ENCODE results near the gene HACE1. TPM values are rescaled to one million over a fixed set of nuclear protein-coding genes. Genes with fewer than 3 reads are reported as not detected.
"Not testable (repeated sequence)": the region's sequence is repeated elsewhere in the genome, so short reads cannot be mapped to it uniquely, and the experiment has no call there.

Gene HACE1
- total and polyA plus RNA-seq, 2 donors: 11.4 to 39.8 TPM

DNA sequence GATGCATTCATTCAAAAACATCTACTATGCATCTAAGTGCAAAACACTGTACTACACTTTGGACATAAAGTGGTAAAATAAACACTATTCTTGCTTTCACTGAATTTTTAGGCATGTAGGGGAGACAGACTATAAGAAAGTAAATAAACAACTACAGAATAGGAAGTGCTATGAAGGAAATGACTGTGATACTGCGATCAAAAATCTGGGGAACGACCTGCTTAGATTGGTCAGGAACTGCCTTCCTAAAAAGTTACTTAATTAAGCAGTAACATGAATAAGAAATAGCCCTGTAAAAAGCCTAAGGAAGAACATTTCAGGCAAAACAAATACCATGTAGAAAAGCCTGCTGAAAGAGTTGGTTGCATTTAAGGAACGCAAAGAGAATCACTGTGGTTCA, 50.6 kb downstream of the HACE1 start:
- Histone ChIP-seq H3K36me3 (ENCODE audit: insufficient read depth) (no peaks in the 10 kb centered on the region), H3K4me1 (ENCODE audit: insufficient read depth) (no peaks in the 10 kb centered on the region), H3K27ac (ENCODE audit: low read depth) (no peak overlapping the region), H3K4me3 (ENCODE audit: low read depth, low read length) (no peak overlapping the region)
- no peak for DNase-seq (ENCODE audit: extremely low spot score)
- 90% methylated on average over 3 of the region's 3 CpGs for WGBS

DNA sequence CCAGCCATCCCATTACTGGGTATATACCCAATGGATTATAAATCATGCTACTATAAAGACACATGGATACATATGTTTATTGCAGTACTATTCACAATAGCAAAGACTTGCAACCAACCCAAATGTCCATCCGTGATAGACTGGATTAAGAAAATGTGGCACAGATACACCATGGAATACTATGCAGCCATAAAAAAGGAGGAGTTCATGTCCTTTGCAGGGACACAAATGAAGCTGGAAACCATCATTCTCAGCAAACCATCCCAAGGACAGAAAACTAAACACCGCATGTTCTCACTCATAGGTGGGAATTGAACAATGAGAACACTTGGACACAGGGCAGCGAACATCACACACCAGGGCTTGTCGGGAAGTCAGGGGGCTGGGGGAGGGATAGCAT, 54.4 kb downstream of the HACE1 start:
- 98% methylated on average over 4 of the region's 4 CpGs for WGBS
- DNase-seq (ENCODE audit: extremely low spot score); H3K4me1 ChIP-seq (ENCODE audit: insufficient read depth); H3K36me3 ChIP-seq (ENCODE audit: insufficient read depth); H3K4me3 ChIP-seq (ENCODE audit: low read depth, low read length); H3K27ac ChIP-seq (ENCODE audit: low read depth): not testable (repeated sequence)

DNA sequence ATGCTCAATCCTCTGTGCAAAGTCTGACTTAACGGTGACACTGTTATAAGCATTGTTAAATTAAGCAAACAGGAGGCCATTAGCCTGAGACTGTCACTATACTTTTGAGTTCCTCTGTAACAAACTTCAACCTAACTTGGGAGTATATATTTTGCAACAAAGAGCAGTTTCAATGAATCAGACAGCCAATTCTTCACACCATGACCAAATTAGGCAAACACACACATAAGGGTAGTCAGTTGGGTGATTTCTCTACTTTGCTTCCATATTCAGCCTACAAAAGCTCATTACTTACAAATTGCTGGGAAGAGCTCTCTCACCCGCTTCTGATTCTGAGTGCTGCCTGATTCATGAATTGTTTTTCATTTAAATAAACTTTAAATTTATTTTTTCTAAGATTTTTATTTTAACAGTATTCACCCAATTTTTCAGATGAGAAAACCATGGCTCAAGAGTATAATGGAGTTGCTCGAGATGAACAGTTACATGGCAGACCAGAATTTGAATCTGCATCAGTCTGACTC, 60.5 kb downstream of the HACE1 start:
- DNase-seq (ENCODE audit: extremely low spot score): no peak
- 97% methylated on average over 3 of the region's 3 CpGs for WGBS

DNA sequence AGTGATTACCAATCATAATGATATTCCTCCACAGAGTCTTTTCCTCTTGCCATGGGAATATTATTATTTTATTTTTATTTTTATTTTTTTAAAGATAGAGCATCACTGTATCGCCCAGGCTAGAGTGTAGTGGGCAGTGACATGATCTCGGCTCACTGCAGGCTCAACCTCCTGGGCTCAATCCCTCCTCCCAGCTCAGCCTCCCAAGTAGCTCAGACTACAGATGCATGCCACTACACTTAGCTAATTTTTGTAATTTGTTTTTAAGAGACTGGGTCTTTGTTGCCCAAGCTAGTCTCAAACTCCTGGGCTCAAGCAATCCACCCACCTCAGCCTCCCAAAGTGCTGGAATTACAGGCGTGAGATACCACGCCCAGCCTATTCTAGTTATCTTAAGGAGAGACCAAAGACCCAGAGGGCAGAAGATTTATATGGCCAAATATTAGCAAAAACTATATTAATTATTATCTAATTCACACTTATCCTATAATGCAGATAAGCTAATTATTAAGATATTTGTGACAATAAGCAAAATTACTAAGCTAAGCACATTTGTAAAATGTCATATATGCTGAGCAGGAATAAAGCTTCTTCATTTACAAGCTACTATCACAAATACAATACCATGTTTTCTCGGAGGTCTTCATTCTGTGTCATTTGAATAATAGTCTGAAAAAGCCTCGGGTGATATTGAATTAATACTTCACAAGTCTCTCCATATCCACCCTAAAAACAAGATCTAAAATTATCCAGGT, 63.5 kb downstream of the HACE1 start:
- H3K4me1 ChIP-seq (ENCODE audit: insufficient read depth): no peaks in the 10 kb centered on the region
- DNase-seq (ENCODE audit: extremely low spot score): no peak
- no peaks in the 10 kb centered on the region for H3K36me3 ChIP-seq (ENCODE audit: insufficient read depth)
- H3K27ac ChIP-seq (ENCODE audit: low read depth): no peak overlapping the region
- WGBS: 92% methylated on average over 6 of the region's 6 CpGs
- H3K4me3 ChIP-seq (ENCODE audit: low read depth, low read length): no peak overlapping the region

More for the DNA sequence above, 60.5 kb downstream of the HACE1 start:
- H3K4me1 ChIP-seq (ENCODE audit: insufficient read depth): no peaks in the 10 kb centered on the region
- H3K27ac ChIP-seq (ENCODE audit: low read depth): no peak overlapping the region
- no peaks in the 10 kb centered on the region for H3K36me3 ChIP-seq (ENCODE audit: insufficient read depth)
- H3K4me3 ChIP-seq (ENCODE audit: low read depth, low read length): no peak overlapping the region

DNA sequence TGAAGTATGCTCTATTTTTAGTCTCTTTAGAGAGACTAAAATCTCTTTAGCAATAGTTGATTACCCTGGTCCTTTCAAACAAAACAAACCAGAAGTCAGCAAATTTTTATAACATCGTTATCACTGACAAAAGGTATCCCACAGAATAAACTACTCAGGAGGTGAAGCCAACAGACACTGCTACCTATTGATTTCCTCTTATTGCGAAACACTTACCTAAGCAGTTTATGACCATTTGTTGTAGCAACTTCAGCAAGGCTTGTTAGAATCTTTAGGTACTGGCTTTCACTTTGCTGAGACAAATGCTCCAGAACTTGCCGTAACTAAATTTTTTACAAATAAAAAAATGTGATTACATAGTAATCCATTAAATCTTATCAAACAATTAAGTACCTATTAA, 64.4 kb downstream of the HACE1 start:
- no peak overlapping the region for H3K27ac ChIP-seq (ENCODE audit: low read depth)
- no peaks in the 10 kb centered on the region for H3K4me1 ChIP-seq (ENCODE audit: insufficient read depth)
- WGBS: 97% methylated on average over 3 of the region's 3 CpGs
- no peak for DNase-seq (ENCODE audit: extremely low spot score)
- no peak overlapping the region for H3K4me3 ChIP-seq (ENCODE audit: low read depth, low read length)
- H3K36me3 ChIP-seq (ENCODE audit: insufficient read depth): no peaks in the 10 kb centered on the region

DNA sequence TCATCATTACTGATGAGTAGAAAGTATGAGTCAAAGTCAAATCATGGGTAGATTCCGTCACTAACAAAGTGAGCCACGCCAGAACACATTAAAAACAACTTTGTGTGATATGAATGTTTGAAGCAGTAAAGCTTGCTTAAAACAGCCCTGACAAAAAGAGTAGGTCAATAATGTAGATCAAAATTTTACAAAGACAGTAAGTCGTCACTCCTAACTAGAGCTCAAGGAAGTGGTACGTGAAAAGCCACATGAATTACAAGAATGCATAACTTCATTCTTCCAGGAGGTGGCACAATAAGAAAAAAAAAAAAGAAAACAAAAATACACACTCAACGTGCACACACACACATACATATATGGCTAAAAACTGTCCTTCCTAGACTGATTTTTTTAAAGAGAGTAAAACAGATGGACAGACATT, 69.9 kb downstream of the HACE1 start:
- H3K36me3 ChIP-seq (ENCODE audit: insufficient read depth): no peaks in the 10 kb centered on the region
- WGBS: 66% methylated on average over 5 of the region's 5 CpGs
- no peak for DNase-seq (ENCODE audit: extremely low spot score)
- H3K4me3 ChIP-seq (ENCODE audit: low read depth, low read length): no peak overlapping the region
- no peak overlapping the region for H3K27ac ChIP-seq (ENCODE audit: low read depth)
- H3K4me1 ChIP-seq (ENCODE audit: insufficient read depth): no peaks in the 10 kb centered on the region

DNA sequence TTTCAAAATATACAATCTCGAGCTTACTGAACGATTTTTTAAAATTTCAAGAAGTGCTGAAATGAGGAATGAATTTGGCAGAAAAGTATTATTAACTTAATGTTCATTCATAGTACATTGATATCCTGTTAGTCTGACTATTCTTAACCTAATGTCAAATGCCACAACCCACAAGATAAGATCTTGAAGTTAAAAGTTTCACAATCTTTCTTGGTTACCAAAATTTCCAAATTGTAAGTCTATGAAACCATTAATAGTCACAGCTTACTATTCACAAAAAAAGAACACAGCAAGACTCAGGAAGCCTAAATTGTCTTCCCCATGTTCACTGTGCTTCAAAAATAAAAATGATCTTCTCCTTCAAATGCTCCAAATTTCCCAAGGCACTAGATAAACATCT, 71.3 kb downstream of the HACE1 start:
- WGBS: 95% methylated on average over 2 of the region's 2 CpGs
- Histone ChIP-seq H3K27ac (ENCODE audit: low read depth) (no peak overlapping the region), H3K36me3 (ENCODE audit: insufficient read depth) (no peaks in the 10 kb centered on the region), H3K4me3 (ENCODE audit: low read depth, low read length) (no peak overlapping the region), H3K4me1 (ENCODE audit: insufficient read depth) (no peaks in the 10 kb centered on the region)
- no peak for DNase-seq (ENCODE audit: extremely low spot score)

DNA sequence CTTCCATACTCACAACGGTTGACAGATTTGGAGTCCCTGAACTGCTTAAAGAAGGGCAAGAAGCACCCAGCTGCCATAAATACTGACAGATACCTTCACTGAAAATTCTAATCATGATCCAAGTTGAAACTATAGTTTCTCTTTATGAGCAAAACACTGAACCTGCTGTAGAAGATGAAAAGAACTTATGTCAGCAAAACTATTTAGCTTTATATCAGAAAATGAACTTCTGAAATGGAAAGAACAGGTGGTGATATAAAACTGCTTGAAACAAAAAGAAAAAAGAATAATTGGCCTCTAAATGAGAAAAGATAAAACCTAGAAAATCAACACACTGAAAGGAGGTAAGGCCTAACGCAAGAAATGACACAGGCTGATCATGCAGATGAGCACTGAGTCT, 72.4 kb downstream of the HACE1 start:
- no peak for DNase-seq (ENCODE audit: extremely low spot score)
- H3K27ac ChIP-seq (ENCODE audit: low read depth): no peak overlapping the region
- WGBS: 91% methylated on average over 2 of the region's 2 CpGs
- H3K4me3 ChIP-seq (ENCODE audit: low read depth, low read length): no peak overlapping the region
- H3K4me1 ChIP-seq (ENCODE audit: insufficient read depth): no peaks in the 10 kb centered on the region
- no peaks in the 10 kb centered on the region for H3K36me3 ChIP-seq (ENCODE audit: insufficient read depth)

DNA sequence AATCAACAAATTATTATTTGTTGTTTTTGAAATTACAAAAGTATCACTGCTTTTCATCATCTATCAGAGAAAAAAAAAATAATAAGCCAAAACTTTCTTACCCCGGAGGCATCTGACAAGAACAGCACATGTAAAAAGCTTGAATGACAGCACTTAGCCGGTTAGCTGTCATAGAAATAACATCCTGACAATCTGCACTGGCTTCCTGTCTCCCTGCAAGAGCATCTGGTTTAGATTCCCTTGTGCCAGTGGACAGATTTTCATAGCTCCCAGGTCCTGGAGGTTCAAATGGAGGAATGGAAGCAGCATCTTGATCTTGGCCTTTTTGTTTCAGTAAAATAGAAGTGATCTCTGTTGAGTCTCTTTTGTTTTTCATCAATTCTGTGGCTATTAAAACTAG, 74.8 kb downstream of the HACE1 start:
- no peak overlapping the region for H3K27ac ChIP-seq (ENCODE audit: low read depth)
- H3K4me3 ChIP-seq (ENCODE audit: low read depth, low read length): no peak overlapping the region
- no peaks in the 10 kb centered on the region for H3K4me1 ChIP-seq (ENCODE audit: insufficient read depth)
- WGBS: 53% methylated on average over 2 of the region's 2 CpGs
- H3K36me3 ChIP-seq (ENCODE audit: insufficient read depth): no peaks in the 10 kb centered on the region
- no peak for DNase-seq (ENCODE audit: extremely low spot score)

DNA sequence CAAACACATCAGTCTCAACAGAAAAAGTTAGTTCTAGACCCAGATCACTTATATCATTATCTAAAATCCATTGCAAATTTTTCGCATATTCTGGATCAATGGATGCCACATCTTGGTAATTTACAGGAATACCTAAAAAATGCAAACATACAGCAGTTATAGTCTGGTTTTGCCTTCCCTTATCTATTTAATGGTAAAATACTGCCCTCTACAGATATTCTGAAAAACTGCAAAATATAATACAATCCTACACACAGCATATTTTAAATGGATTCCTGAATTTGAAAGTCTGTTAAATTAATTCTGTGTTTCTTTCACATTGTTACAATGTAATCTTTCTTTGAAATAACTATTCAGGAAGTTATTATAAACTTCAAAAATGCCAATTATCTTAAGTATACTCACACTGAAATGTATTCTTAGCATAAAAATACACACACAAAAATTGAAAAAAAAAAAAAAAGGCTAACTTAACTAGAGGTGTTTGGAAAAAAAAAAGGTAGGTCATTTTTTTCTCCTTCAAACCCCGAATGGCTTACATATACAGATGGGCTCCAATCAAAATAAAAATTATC, 88.4 kb downstream of the HACE1 start:
- peak; percentile 18 for DNase-seq (ENCODE audit: extremely low spot score)
- H3K27ac ChIP-seq (ENCODE audit: low read depth): no peak overlapping the region
- H3K36me3 ChIP-seq (ENCODE audit: insufficient read depth): no peaks in the 10 kb centered on the region
- WGBS: 52% methylated on average over 2 of the region's 2 CpGs
- no peaks in the 10 kb centered on the region for H3K4me1 ChIP-seq (ENCODE audit: insufficient read depth)
- no peak overlapping the region for H3K4me3 ChIP-seq (ENCODE audit: low read depth, low read length)

DNA sequence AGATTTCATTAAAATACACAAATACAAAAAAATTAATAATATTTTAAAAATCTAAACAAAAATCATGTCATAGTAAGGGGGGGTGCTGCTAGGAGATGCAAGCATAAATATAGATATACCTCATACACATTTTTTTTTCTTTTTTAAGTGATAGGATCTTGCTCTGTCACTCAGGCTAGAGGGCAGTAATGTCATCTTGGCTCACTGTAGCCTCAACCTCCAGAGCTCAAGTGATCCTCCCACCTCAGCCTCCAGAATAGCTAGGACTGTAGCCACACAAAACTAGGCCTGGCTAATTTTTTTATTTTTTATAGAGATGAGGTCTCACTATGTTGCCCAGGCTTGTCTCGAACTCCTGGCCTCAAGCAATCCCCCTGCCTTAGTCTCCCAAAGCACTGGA, 90.8 kb downstream of the HACE1 start:
- H3K4me1 ChIP-seq (ENCODE audit: insufficient read depth): no peaks in the 10 kb centered on the region
- no peak overlapping the region for H3K27ac ChIP-seq (ENCODE audit: low read depth)
- DNase-seq (ENCODE audit: extremely low spot score): no peak
- H3K36me3 ChIP-seq (ENCODE audit: insufficient read depth): no peaks in the 10 kb centered on the region
- no peak overlapping the region for H3K4me3 ChIP-seq (ENCODE audit: low read depth, low read length)
- WGBS: 95% methylated on average over 1 of the region's 1 CpG

DNA sequence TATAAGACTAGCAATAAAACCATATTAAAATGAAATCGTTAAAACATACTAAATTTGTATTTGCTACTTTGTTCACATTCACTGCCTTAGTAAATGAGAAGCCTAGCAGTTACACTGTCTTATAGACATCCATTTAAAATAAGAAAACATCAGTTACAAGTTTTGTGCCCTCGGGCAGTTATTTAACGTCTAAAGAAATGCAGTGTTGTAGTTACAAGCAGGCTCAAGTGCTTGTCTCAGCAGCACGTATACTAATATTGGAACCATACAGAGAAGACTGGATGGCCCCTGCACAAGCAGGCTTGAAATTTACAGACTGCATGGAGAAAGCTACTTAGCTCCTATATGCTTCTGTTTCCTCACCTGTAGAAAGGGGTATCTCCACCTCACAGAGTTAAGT, 93.1 kb downstream of the HACE1 start:
- Histone ChIP-seq H3K27ac (ENCODE audit: low read depth) (no peak overlapping the region), H3K4me3 (ENCODE audit: low read depth, low read length) (no peak overlapping the region), H3K4me1 (ENCODE audit: insufficient read depth) (no peaks in the 10 kb centered on the region), H3K36me3 (ENCODE audit: insufficient read depth) (no peaks in the 10 kb centered on the region)
- 91% methylated on average over 4 of the region's 4 CpGs for WGBS
- no peak for DNase-seq (ENCODE audit: extremely low spot score)

DNA sequence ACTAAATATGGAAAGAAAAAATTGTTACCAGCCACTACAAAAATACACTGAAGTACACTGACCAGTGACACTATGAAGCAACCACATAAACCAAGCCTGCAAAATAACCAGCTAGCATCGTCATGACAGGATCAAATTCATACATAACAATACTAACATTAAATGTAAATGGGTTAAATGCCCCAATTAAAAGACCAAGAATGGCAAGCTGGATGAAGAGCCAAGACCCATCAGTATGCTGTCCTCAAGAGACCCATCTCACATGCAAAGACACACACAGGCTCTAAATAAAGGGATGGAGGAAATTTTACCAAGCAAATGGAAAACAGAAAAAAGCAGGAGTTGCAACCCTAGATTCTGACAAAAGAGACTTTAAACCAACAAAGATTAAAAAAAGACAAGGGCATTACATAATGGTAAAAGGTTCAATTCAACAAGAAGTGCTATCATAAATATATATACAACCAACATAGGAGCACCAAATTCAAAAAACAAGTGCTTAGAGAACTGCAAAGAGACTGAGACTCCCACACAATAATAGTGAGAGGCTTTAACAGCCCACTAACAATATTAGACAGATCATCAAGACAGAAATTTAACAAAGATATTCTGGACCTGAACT, 104.8 kb downstream of the HACE1 start:
- 99% methylated on average over 1 of the region's 1 CpG for WGBS
- no peak overlapping the region for H3K4me3 ChIP-seq (ENCODE audit: low read depth, low read length)

DNA sequence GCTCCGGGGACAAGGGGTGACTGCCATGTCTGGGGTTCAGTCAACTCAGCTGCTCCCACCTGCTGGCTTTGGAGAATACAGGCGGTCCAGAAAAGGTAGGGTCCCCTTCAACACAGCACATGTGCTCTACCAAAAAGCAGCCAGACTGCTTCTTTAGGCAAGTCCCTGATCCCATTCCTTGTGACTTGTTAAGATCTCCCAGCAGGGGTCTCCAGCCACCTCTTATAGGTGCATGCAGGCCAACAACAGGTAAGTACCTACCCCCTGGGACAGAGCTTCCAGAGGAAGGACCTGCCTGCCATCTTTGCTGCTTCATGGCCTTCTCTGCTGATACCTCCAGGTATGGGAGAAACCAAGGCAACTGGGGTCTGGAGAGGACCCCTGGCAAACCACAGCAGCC, 106.5 kb downstream of the HACE1 start:
- no peak for DNase-seq (ENCODE audit: extremely low spot score)
- H3K4me1 ChIP-seq (ENCODE audit: insufficient read depth): no peaks in the 10 kb centered on the region
- H3K27ac ChIP-seq (ENCODE audit: low read depth): no peak overlapping the region
- WGBS: 98% methylated on average over 2 of the region's 2 CpGs
- H3K36me3 ChIP-seq (ENCODE audit: insufficient read depth): no peaks in the 10 kb centered on the region
- H3K4me3 ChIP-seq (ENCODE audit: low read depth, low read length): no peak overlapping the region

More for the DNA sequence above, 104.8 kb downstream of the HACE1 start:
- H3K36me3 ChIP-seq (ENCODE audit: insufficient read depth): no peaks in the 10 kb centered on the region
- no peak overlapping the region for H3K27ac ChIP-seq (ENCODE audit: low read depth)
- no peak for DNase-seq (ENCODE audit: extremely low spot score)
- H3K4me1 ChIP-seq (ENCODE audit: insufficient read depth): no peaks in the 10 kb centered on the region

Measured in urinary bladder (tissue), 4 donors.